ENCODE results near the gene RNF220. TPM values are rescaled to one million over a fixed set of nuclear protein-coding genes. Genes with fewer than 3 reads are reported as not detected.

Gene RNF220
- total RNA-seq, 4 donors from 2014 or later = 116 to 140 (median 123) TPM

GRCh38 chr1:44616284-44616990, 211.4 kb downstream of the RNF220 start:
- no peak overlapping the region for H3K4me3 ChIP-seq (ENCODE audit: low read depth, poor library complexity, severe bottlenecking)
- WGBS, 2 donors = 79 to 89% methylated on average over 4 of the region's 4 CpGs

GRCh38 chr1:44616991-44617702, 212.1 kb downstream of the RNF220 start:
- 12 to 30% methylated on average over 63 of the region's 63 CpGs for whole genome bisulfite sequencing, 2 donors
- no peak for TF ChIP-seq POLR2A (IDR thresholded peaks at IDR 0.05)
- TF ChIP-seq, protein P1, sequence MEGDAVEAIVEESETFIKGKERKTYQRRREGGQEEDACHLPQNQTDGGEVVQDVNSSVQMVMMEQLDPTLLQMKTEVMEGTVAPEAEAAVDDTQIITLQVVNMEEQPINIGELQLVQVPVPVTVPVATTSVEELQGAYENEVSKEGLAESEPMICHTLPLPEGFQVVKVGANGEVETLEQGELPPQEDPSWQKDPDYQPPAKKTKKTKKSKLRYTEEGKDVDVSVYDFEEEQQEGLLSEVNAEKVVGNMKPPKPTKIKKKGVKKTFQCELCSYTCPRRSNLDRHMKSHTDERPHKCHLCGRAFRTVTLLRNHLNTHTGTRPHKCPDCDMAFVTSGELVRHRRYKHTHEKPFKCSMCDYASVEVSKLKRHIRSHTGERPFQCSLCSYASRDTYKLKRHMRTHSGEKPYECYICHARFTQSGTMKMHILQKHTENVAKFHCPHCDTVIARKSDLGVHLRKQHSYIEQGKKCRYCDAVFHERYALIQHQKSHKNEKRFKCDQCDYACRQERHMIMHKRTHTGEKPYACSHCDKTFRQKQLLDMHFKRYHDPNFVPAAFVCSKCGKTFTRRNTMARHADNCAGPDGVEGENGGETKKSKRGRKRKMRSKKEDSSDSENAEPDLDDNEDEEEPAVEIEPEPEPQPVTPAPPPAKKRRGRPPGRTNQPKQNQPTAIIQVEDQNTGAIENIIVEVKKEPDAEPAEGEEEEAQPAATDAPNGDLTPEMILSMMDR (IDR thresholded peaks at IDR 0.05) = no peak
- intact Hi-C loops (cut with DNase I; ENCODE audit: low total_unique reads) = no loop called here
- no peak overlapping the region for H3K4me3 ChIP-seq (ENCODE audit: low read depth, poor library complexity, severe bottlenecking)
- DNase-seq (ENCODE audit: low spot score in 2 of 2) = no peak

More at GRCh38 chr1:44616284-44616990, 211.4 kb downstream of the RNF220 start:
- DNase-seq (ENCODE audit: low spot score in 2 of 2) = no peak
- TF ChIP-seq POLR2A (IDR thresholded peaks at IDR 0.05) = no peak
- TF ChIP-seq, protein P1 (IDR thresholded peaks at IDR 0.05) = no peak
- intact Hi-C loops (cut with DNase I; ENCODE audit: low total_unique reads) = no loop called here

- no peak for DNase-seq (ENCODE audit: low spot score in 2 of 2)
- no peak overlapping the region for H3K4me3 ChIP-seq (ENCODE audit: low read depth, poor library complexity, severe bottlenecking)
- WGBS, 2 donors = 63 to 94% methylated on average over 1 of the region's 1 CpG
- TF ChIP-seq POLR2A (IDR thresholded peaks at IDR 0.05) = no peak
- TF ChIP-seq, protein P1 (IDR thresholded peaks at IDR 0.05) = no peak
- intact Hi-C loops (cut with DNase I; ENCODE audit: low total_unique reads) = no loop called here
Observed at GRCh38 chr1:44617703-44618029, 212.6 kb downstream of the RNF220 start.

GRCh38 chr1:44619261-44619900, 214.3 kb downstream of the RNF220 start:
- intact Hi-C loops (cut with DNase I; ENCODE audit: low total_unique reads) = no loop called here
- DNase-seq (ENCODE audit: low spot score in 2 of 2) = no peak
- WGBS, 2 donors = 71 to 74% methylated on average over 12 of the region's 12 CpGs
- no peak overlapping the region for H3K4me3 ChIP-seq (ENCODE audit: low read depth, poor library complexity, severe bottlenecking)
- no peak for TF ChIP-seq POLR2A (IDR thresholded peaks at IDR 0.05)

DNA sequence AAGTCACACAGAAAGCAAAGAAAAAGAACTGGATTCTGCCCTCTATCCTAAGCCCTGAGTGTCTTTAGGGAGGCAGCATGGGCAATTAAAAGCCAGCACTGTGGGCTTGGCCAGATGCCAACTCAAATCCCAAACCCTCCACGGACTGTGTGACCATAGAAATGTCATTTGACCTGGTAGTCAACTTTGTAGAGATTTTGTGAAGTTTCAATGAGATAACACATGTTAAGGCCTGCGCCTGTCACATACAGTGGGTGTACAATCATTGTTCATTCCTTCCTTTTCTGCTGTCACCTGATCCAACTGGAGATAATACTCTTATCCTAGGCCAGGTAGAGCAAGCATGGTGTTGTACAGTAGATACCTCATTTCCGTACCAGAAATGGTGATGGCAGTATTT, 215.0 kb downstream of the RNF220 start:
- DNase-seq (ENCODE audit: low spot score in 2 of 2) = no peak
- H3K4me3 ChIP-seq (ENCODE audit: low read depth, poor library complexity, severe bottlenecking) = no peak overlapping the region
- intact Hi-C loops (cut with DNase I; ENCODE audit: low total_unique reads) = no loop called here
- WGBS, 2 donors = 70 to 78% methylated on average over 3 of the region's 3 CpGs
- TF ChIP-seq POLR2A (IDR thresholded peaks at IDR 0.05) = no peak
- TF ChIP-seq, protein P1 (IDR thresholded peaks at IDR 0.05) = no peak

DNA sequence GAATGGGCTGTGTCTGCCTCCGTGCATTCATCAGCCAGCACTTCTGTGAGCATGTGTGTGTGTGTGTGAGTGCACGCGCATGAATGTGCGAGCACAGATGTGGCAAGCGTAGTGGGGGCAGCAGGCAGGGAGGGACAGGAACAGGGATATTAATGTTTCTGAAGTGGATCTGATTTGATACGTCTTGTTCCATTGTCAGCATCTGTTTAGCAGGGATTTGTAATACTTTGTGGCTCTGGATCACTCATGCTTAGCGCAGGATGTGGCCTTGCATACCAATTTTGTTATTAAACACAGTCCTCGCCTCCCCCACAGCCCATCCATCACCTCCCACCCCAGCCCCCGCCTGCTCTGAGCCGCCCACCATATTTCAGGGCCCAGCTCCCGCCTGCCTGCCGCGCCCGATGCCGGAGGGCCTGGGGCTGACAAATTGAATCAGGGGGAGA, 216.8 kb downstream of the RNF220 start:
- no peak for TF ChIP-seq POLR2A (IDR thresholded peaks at IDR 0.05)
- TF ChIP-seq, protein P1 (IDR thresholded peaks at IDR 0.05) = no peak
- 80 to 89% methylated on average over 15 of the region's 15 CpGs for WGBS, 2 donors

More for the DNA sequence above, 216.8 kb downstream of the RNF220 start:
- DNase-seq (ENCODE audit: low spot score in 2 of 2) = no peak
- intact Hi-C loops (cut with DNase I; ENCODE audit: low total_unique reads) = no loop called here
- H3K4me3 ChIP-seq (ENCODE audit: low read depth, poor library complexity, severe bottlenecking) = no peak overlapping the region
